ENCODE results near the gene SPEF2. TPM values are rescaled to one million over a fixed set of nuclear protein-coding genes. Genes with fewer than 3 reads are reported as not detected.

The SPEF2 gene
- total and polyA plus RNA-seq, 9 of the 15 experiments (the other 6 are each of a cell fraction or from before 2014, with no cell fraction given), result 0.11 to 0.62 (median 0.20) TPM; not detected in 2

DNA sequence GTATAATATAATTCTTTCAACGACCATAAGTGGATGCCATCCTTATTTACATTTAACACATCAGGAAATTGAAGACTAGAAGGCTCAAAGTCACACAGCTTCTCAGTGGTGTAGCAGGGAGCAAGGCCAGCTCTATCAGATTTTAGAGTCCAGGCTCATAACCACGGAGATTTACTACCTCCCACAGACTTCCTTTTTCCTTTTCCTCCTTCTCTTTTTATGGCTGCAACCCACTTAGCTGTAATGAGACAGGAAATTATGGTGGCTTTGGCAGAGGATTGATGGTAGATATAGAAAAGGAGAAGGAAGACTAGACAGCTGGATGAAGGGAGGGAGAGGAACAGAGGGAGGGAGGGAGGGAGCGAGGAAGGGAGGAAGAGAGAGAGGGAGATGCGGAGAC lies 47.4 kb downstream of the SPEF2 start:
- intact Hi-C loops (cut with micrococcal nuclease), result no loop called here
- BruUV-seq (replicated peaks), result no TSS peak
- H3K9me3 ChIP-seq (replicated peaks; ENCODE audit: control insufficient read depth, insufficient read depth, low read depth, low read length), result no peaks in the 10 kb centered on the region; the same call in 1 of the 2 replicates
- FAIRE-seq (no peak), DNase-seq (ENCODE audit: extremely low read depth in 1 of 4, low spot score in 3 of 4) (no peak), ATAC-seq (no peak)
- ChIA-PET POLR2A (no interaction called here), CTCF (ENCODE audit: low intra/inter-chr PET ratio) (no interaction called here)
- no peak overlapping the region for H3K4me2 ChIP-seq (ENCODE audit: insufficient read depth, low read length)
- H3K36me3 ChIP-seq (ENCODE audit: control insufficient read depth, insufficient read depth, low read length), result no peaks in the 10 kb centered on the region
- no peaks in the 10 kb centered on the region for H3K9me1 ChIP-seq (ENCODE audit: control insufficient read depth, insufficient read depth, low read length)
- WGBS (ENCODE audit: insufficient coverage, low coverage, missing lambda C conversion rate), result 0% methylated on average over 2 of the region's 4 CpGs
- no peaks in the 10 kb centered on the region for H3K79me2 ChIP-seq (ENCODE audit: control insufficient read depth, insufficient read depth, low read length)
- no peak for TF ChIP-seq NFIX (CRISPR knock-in tag; IDR thresholded peaks at IDR 0.05; ENCODE audit: low read depth)
- H3K9ac ChIP-seq (ENCODE audit: insufficient read depth in 1 of 2, low read depth in 2 of 2, low read length in 2 of 2), result no peak overlapping the region
- H3K27me3 ChIP-seq (ENCODE audit: control insufficient read depth in 2 of 2, insufficient read depth in 2 of 2, low read length in 2 of 2), result no peaks in the 10 kb centered on the region
- H2AFZ ChIP-seq (ENCODE audit: low read depth, low read length), result no peak overlapping the region
- in situ Hi-C loops (cut with MboI), result no loop called here
- no peaks in the 10 kb centered on the region for H3K4me1 ChIP-seq (replicated peaks in 1 of 2; ENCODE audit: control insufficient read depth in 2 of 2, insufficient read depth in 2 of 2, low read length in 2 of 2)
- H3K27ac ChIP-seq (ENCODE audit: extremely low read depth, low read depth, low read length), result no peak overlapping the region
- H3K4me3 ChIP-seq, result no peak overlapping the region
- H4K20me1 ChIP-seq (replicated peaks; ENCODE audit: control insufficient read depth, insufficient read depth, low read length), result no peaks in the 10 kb centered on the region

DNA sequence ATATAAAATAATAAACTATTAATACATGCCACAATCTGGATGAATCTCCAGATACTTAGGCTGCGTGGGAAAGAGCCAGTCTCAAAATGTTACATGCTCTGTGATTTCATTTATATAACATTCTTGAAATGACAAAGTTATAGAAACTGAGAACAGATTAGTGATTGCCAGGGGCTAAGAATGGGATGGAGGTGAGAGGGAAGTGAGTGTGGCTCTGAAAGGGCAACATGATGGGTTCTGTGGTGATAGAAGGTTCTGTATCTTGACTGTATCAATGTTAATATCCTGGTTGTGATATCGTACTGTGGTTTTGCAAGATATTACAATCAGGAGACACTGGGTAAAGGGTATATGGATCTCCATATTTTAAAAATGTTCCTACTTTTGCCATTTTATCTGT lies 50.7 kb downstream of the SPEF2 start:
- CTCF ChIA-PET (ENCODE audit: low intra/inter-chr PET ratio), result no interaction called here
- H3K79me2 ChIP-seq (ENCODE audit: control insufficient read depth, insufficient read depth, low read length), result no peaks in the 10 kb centered on the region
- H3K9me3 ChIP-seq (replicated peaks; ENCODE audit: control insufficient read depth, insufficient read depth, low read depth, low read length), result no peaks in the 10 kb centered on the region; the same call in 1 of the 2 replicates
- ATAC-seq, result no peak
- no peak overlapping the region for H3K9ac ChIP-seq (ENCODE audit: insufficient read depth in 1 of 2, low read depth in 2 of 2, low read length in 2 of 2)
- H3K4me1 ChIP-seq (replicated peaks in 1 of 2; ENCODE audit: control insufficient read depth in 2 of 2, insufficient read depth in 2 of 2, low read length in 2 of 2), result no peaks in the 10 kb centered on the region
- H4K20me1 ChIP-seq (replicated peaks; ENCODE audit: control insufficient read depth, insufficient read depth, low read length), result no peaks in the 10 kb centered on the region
- H3K36me3 ChIP-seq (ENCODE audit: control insufficient read depth, insufficient read depth, low read length), result no peaks in the 10 kb centered on the region
- H3K4me3 ChIP-seq, result no peak overlapping the region
- WGBS (ENCODE audit: insufficient coverage, low coverage, missing lambda C conversion rate), result 2% methylated on average over 2 of the region's 2 CpGs
- no peak for DNase-seq (ENCODE audit: extremely low read depth in 1 of 4, low spot score in 3 of 4)
- no peaks in the 10 kb centered on the region for H3K9me1 ChIP-seq (ENCODE audit: control insufficient read depth, insufficient read depth, low read length)
- BruUV-seq (replicated peaks), result no TSS peak
- H2AFZ ChIP-seq (ENCODE audit: low read depth, low read length), result no peak overlapping the region
- POLR2A ChIA-PET, result no interaction called here
- no peak for FAIRE-seq
- H3K27ac ChIP-seq (ENCODE audit: extremely low read depth, low read depth, low read length), result no peak overlapping the region
- no peaks in the 10 kb centered on the region for H3K27me3 ChIP-seq (ENCODE audit: control insufficient read depth in 2 of 2, insufficient read depth in 2 of 2, low read length in 2 of 2)
- no peak overlapping the region for H3K4me2 ChIP-seq (ENCODE audit: insufficient read depth, low read length)
- intact Hi-C loops (cut with micrococcal nuclease), result no loop called here
- in situ Hi-C loops (cut with MboI), result no loop called here
- TF ChIP-seq NFE2 (IDR thresholded peaks at IDR 0.05; ENCODE audit: low read depth), result no peak
- TF ChIP-seq SPI1 (IDR thresholded peaks at IDR 0.05; ENCODE audit: borderline replicate concordance, low read depth, low read length), result no peak
- TF ChIP-seq PCBP2 (IDR thresholded peaks at IDR 0.05; ENCODE audit: low read depth, low read length, poor library complexity, severe bottlenecking), result no peak
- TF ChIP-seq U2AF2 (optimal IDR thresholded peaks at IDR 0.05; ENCODE audit: low read depth, low read length), result no peak
- TF ChIP-seq TFAM (CRISPR knock-in tag; conservative IDR thresholded peaks at IDR 0.05), result no peak
- TF ChIP-seq ZNF143 (CRISPR knock-in tag; IDR thresholded peaks at IDR 0.05), result no peak
- TF ChIP-seq MTF1 (CRISPR knock-in tag; IDR thresholded peaks at IDR 0.05; ENCODE audit: borderline replicate concordance), result no peak
- no peak for TF ChIP-seq ETV1 (tag; conservative IDR thresholded peaks at IDR 0.05; ENCODE audit: low read depth)
- no peak for TF ChIP-seq SAFB (IDR thresholded peaks at IDR 0.05; ENCODE audit: borderline replicate concordance, low read depth, low read length)
- TF ChIP-seq SUPT5H (IDR thresholded peaks at IDR 0.05), result no peak
- TF ChIP-seq POLR2A (conservative IDR thresholded peaks at IDR 0.05), result no peak
- no peak for TF ChIP-seq DNMT1 (IDR thresholded peaks at IDR 0.05)
- TF ChIP-seq ZNF583 (CRISPR knock-in tag; IDR thresholded peaks at IDR 0.05), result no peak
- TF ChIP-seq, protein P1, sequence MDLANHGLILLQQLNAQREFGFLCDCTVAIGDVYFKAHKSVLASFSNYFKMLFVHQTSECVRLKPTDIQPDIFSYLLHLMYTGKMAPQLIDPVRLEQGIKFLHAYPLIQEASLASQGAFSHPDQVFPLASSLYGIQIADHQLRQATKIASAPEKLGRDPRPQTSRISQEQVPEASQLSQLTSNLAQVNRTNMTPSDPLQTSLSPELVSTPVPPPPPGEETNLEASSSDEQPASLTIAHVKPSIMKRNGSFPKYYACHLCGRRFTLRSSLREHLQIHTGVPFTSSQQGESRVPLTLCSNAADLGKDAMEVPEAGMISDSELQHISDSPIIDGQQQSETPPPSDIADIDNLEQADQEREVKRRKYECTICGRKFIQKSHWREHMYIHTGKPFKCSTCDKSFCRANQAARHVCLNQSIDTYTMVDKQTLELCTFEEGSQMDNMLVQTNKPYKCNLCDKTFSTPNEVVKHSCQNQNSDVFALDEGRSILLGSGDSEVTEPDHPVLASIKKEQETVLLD (IDR thresholded peaks at IDR 0.05), result no peak
- no peak for TF ChIP-seq FOXK2 (conservative IDR thresholded peaks at IDR 0.05 in 1 of 2, IDR thresholded peaks at IDR 0.05 in 1 of 2; ENCODE audit: low read depth in 2 of 2)
- no peak for TF ChIP-seq PYGO2 (tag; IDR thresholded peaks at IDR 0.05)
- TF ChIP-seq NR4A1 (CRISPR knock-in tag; IDR thresholded peaks at IDR 0.05), result no peak
- TF ChIP-seq NR4A1 (tag; IDR thresholded peaks at IDR 0.05), result no peak
